Endodermal cell (in vitro differentiated cells): ENCODE results near the gene PIWIL4. TPM values are rescaled to one million over a fixed set of nuclear protein-coding genes. Genes with fewer than 3 reads are reported as not detected.

Experiments
- DNase-seq: peaks from one replicate; pipeline ENCODE4 v3.0.0-alpha.2; 2017
- H3K27ac ChIP-seq: 2 replicates; pipeline ENCODE4 v1.5.1; 2013; ENCODE audit warnings: mild to moderate bottlenecking, low read depth, low read length, moderate library complexity
- H3K27me3 ChIP-seq: 2 replicates; pipeline ENCODE4 v1.6.1; 2013; ENCODE audit warnings: mild to moderate bottlenecking, low read length, moderate library complexity; ENCODE audit not compliant: insufficient read depth, control insufficient read depth, poor library complexity, severe bottlenecking
- H3K36me3 ChIP-seq: 2 replicates; pipeline ENCODE4 v1.7.0; 2013; ENCODE audit warnings: mild to moderate bottlenecking, low read length, moderate library complexity; ENCODE audit not compliant: control insufficient read depth, insufficient read depth
- H3K4me1 ChIP-seq: one replicate; pipeline ENCODE4 v1.7.0; 2013; ENCODE audit warnings: low read length; ENCODE audit not compliant: control insufficient read depth, insufficient read depth
- H3K4me3 ChIP-seq: 2 replicates; pipeline ENCODE4 v1.5.1; 2013; ENCODE audit warnings: mild to moderate bottlenecking, low read length, moderate library complexity
- H3K9ac ChIP-seq: 2 replicates; pipeline ENCODE4 v1.6.1; 2013; ENCODE audit warnings: mild to moderate bottlenecking, low read length, moderate library complexity; ENCODE audit not compliant: poor library complexity, severe bottlenecking; ENCODE audit errors: extremely low read depth
- H3K9me3 ChIP-seq: 2 replicates; pipeline ENCODE4 v1.6.1; 2013; ENCODE audit warnings: mild to moderate bottlenecking, low read length, moderate library complexity; ENCODE audit not compliant: control insufficient read depth
- H3K27ac Mint-ChIP-seq: 2 replicates; pipeline ENCODE4 v1.8.0; 2020; ENCODE audit warnings: mixed read lengths
- H3K27me3 Mint-ChIP-seq: 2 replicates; pipeline ENCODE4 v1.8.0; 2021; ENCODE audit warnings: mild to moderate bottlenecking, mixed read lengths; ENCODE audit not compliant: insufficient read depth
- H3K36me3 Mint-ChIP-seq: 2 replicates; pipeline ENCODE4 v1.8.0; 2020; ENCODE audit warnings: low read depth, mixed read lengths
- H3K4me1 Mint-ChIP-seq: 2 replicates; pipeline ENCODE4 v1.8.0; 2020; ENCODE audit warnings: mixed read lengths
- H3K4me3 Mint-ChIP-seq: 2 replicates; pipeline ENCODE4 v1.8.0; 2020; ENCODE audit warnings: mild to moderate bottlenecking, moderate library complexity, mixed read lengths
- H3K9me3 Mint-ChIP-seq: 2 replicates; pipeline ENCODE4 v1.8.0; 2020; ENCODE audit warnings: mild to moderate bottlenecking, mixed read lengths
- CTCF ChIP-seq: fragments of 200-600 bp; sonication (generic); conservative IDR thresholded peaks from 2 replicates; pipeline ENCODE4 v1.5.0; 2021; ENCODE audit warnings: antibody characterized with exemption, mild to moderate bottlenecking
- WGBS, 2 experiments: methylation state at CpG; one replicate each; pipeline versions ENCODE4 v1.1.5 to v1.1.7; 2013; ENCODE audit warnings: missing lambda C conversion rate in 2 of 2, mixed read lengths in 1 of 2; ENCODE audit not compliant: insufficient coverage in 1 of 2, insufficient read length in 1 of 2; 5-methylcytosine and 5-hydroxymethylcytosine counted together
- total RNA-seq, 2 donors: library from RNA; stranded (reverse); fragmentation: NEBNext Ultra II Directional in 1 of 2; extraction: Animal tissue kit (Norgen Biotek cat#: 25700) in 1 of 2; gene quantifications; 2 replicates in 1 of 2; 3 replicates in 1 of 2; pipeline ENCODE4 v1.2.1, GENCODE V29; 2021

Gene PIWIL4
- total RNA-seq, 2 donors from 2014 or later = 0.24 to 0.82 TPM

- WGBS, 2 experiments = 81 to 90% methylated on average over 4 of the region's 4 CpGs
- Mint-ChIP-seq H3K9me3 (peaks cover 6% of the 10 kb centered on the region), H3K4me3 (no peak overlapping the region), H3K27ac (no peak overlapping the region), H3K4me1 (peaks cover 28% of the 10 kb centered on the region), H3K27me3 (no peaks in the 10 kb centered on the region), H3K36me3 (peaks cover 12% of the 10 kb centered on the region)
- H3K27me3 ChIP-seq = no peaks in the 10 kb centered on the region
- H3K27ac ChIP-seq = no peak overlapping the region
- peaks cover 19% of the 10 kb centered on the region for H3K9me3 ChIP-seq
- H3K4me3 ChIP-seq = no peak overlapping the region
- TF ChIP-seq CTCF = no peak
- DNase-seq = no peak
- no peaks in the 10 kb centered on the region for H3K36me3 ChIP-seq
- no peak overlapping the region for H3K9ac ChIP-seq
- H3K4me1 ChIP-seq = no peaks in the 10 kb centered on the region
Observed at GRCh38 chr11:94669023-94669422, 101.9 kb downstream of the PIWIL4 start.

Other genes with a start within 250 kb of the PIWIL4 start
- under 1 TPM; 0.13 to 0.26 TPM for gene GPR83, start 165.9 kb upstream of the PIWIL4 start, total RNA-seq
- gene MRE11, start 73.5 kb upstream of the PIWIL4 start, total RNA-seq = 10 to 100 TPM; 38.1 to 43.5 TPM
- gene ANKRD49, start 73.4 kb upstream of the PIWIL4 start, total RNA-seq = 10 to 100 TPM; 11.2 to 14.4 TPM
- gene C11orf97, start 54.9 kb upstream of the PIWIL4 start, total RNA-seq = not detected
- gene FUT4, start 23.4 kb upstream of the PIWIL4 start, total RNA-seq = 1 to 10 TPM; 2.8 to 5.4 TPM
- 10 to 100 TPM; 45.0 to 60.0 TPM for gene AMOTL1, start 201.0 kb downstream of the PIWIL4 start, total RNA-seq